ENCODE measurements around the gene ELFN2. TPM values are rescaled to one million over a fixed set of nuclear protein-coding genes. Genes with fewer than 3 reads are reported as not detected.

ELFN2 gene
- total and polyA plus RNA-seq, 9 donors: 0.01 to 0.05 (median 0.03) TPM; not detected in 5

DNA sequence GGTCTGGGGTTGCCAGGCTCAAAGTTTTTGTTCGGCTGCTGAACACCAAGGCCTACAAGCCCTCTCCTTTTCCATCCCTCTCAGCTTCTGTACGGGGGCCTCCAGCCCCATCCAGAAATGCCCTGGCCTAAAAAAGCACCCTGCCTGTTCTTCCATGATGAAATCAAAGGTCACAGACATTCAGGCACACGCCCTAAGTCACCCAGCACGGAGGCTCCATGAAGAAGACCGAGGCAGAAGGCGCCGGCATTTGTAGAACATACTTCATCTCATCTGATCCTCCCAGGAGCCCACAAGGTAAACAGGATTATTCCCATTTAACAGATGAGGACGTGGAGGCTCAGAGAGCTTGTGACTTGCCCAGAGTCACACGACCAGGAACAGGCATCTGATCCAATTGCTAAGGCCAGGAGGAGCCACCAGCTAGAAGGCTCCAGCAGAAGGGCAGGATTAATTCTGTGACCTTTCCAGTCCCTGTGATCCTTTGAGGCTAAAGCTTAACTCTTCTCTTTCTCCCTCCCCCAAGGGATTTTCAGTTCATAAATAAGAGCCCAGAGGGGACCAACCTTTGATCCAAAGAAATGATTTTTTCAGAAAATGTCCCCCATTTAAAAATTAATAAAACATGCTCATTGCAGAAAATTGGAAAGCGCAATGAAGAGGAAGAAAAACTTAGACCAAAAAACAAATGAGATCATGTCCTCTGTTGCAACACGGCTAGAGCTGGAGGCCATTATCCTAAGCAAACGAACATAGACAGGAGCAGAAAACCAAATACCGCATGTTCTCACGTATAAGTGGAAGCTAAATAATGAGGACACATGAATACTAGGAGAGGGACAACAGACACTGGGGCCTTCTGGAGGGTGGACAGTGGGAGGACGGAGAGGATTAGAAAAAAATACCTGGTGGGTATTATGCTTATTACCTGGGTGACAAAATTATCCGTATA, 106.3 kb downstream of the ELFN2 start:
- H3K9me3 ChIP-seq: no peaks in the 10 kb centered on the region
- no peak overlapping the region for H3K4me3 ChIP-seq
- no peak overlapping the region for H3K27ac ChIP-seq
- no peaks in the 10 kb centered on the region for H3K27me3 ChIP-seq
- H3K36me3 ChIP-seq: no peaks in the 10 kb centered on the region
- H3K4me1 ChIP-seq (ENCODE audit: insufficient read depth): no peaks in the 10 kb centered on the region
- TF ChIP-seq EP300 (IDR thresholded peaks at IDR 0.05) (no peak), POLR2A (IDR thresholded peaks at IDR 0.05) (no peak)
- TF ChIP-seq, protein P1, sequence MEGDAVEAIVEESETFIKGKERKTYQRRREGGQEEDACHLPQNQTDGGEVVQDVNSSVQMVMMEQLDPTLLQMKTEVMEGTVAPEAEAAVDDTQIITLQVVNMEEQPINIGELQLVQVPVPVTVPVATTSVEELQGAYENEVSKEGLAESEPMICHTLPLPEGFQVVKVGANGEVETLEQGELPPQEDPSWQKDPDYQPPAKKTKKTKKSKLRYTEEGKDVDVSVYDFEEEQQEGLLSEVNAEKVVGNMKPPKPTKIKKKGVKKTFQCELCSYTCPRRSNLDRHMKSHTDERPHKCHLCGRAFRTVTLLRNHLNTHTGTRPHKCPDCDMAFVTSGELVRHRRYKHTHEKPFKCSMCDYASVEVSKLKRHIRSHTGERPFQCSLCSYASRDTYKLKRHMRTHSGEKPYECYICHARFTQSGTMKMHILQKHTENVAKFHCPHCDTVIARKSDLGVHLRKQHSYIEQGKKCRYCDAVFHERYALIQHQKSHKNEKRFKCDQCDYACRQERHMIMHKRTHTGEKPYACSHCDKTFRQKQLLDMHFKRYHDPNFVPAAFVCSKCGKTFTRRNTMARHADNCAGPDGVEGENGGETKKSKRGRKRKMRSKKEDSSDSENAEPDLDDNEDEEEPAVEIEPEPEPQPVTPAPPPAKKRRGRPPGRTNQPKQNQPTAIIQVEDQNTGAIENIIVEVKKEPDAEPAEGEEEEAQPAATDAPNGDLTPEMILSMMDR (IDR thresholded peaks at IDR 0.05): no peak
- DNase-seq: no peak
- WGBS, 3 donors: 74 to 82% (median 79%) methylated on average over 16 of the region's 16 CpGs
- intact Hi-C loops (cut with DNase I): no loop called here

DNA sequence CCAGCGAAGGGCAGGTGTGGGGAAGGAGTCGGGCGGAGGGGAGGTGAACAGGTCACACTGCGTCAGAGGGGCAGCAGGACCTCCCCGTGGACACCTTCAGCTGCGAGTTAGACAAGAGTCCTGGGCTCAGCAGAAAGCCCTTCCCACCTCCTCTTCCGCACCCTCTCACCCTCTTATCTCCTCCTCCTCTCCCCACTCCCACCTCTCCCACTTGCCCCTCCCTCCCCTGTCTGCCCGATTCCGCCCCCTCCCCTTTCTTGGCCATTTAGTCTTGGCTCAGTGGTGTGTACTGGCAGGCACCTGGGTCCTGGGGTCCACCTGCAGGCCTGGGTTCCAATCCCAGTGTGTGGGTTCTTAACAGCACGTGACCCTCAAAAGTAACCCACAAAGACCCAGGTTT, 107.8 kb downstream of the ELFN2 start:
- no peak for DNase-seq
- no peak for TF ChIP-seq EP300 (IDR thresholded peaks at IDR 0.05)
- TF ChIP-seq, protein P1 (IDR thresholded peaks at IDR 0.05): no peak
- TF ChIP-seq POLR2A (IDR thresholded peaks at IDR 0.05): no peak
- no peaks in the 10 kb centered on the region for H3K36me3 ChIP-seq
- intact Hi-C loops (cut with DNase I): loop anchor here in 3 of 4 donors (10.0 kb wide), 4 partner anchors 105 to 1165 kb away; partner anchors contain the start of genes ELFN2 (in 1 of the 3), LGALS2 (in 1 of the 3) and MFNG (in 1 of the 3)
- H3K9me3 ChIP-seq: no peaks in the 10 kb centered on the region
- 51 to 69% (median 58%) methylated on average over 10 of the region's 10 CpGs for WGBS, 3 donors
- H3K27me3 ChIP-seq: no peaks in the 10 kb centered on the region
- no peaks in the 10 kb centered on the region for H3K4me1 ChIP-seq (ENCODE audit: insufficient read depth)
- no peak overlapping the region for H3K4me3 ChIP-seq
- H3K27ac ChIP-seq: no peak overlapping the region

DNA sequence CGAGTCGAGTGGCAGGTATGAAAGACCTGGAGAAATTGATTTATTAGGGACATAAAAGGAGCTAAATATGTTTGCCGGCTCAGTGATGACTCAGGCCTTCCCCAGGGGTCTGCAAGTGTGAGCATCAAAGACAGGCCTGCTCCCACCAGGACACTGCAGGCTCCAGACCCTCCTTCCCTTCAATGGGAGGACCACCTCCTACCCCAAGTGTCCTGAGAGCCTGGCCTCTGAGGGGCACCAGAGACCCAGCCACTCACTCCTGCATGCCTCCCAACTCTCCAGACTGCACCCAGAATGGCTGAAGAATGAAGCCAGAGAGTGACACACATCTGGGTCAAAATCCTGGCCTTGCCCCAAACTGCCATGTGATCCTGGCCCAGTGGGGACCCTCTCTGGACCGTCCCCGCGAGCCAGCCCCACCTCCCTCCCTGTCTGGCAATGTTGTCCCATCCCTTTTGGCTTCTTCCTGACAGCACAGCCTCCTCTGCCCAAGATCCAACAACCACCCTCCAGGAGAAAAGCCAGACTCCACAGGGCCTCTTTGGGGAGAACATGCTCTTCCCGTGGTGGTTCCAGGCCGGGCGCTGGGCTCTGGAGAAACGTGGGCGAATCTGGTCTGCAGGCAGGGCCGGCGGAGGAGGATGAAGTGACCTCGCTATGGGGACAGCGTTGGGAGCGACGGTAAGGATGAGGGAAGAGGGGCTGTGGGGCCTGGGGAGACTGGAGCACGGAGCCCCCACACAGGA, 108.7 kb downstream of the ELFN2 start:
- Histone ChIP-seq H3K36me3 (no peaks in the 10 kb centered on the region), H3K4me3 (no peak overlapping the region), H3K9me3 (no peaks in the 10 kb centered on the region), H3K27me3 (no peaks in the 10 kb centered on the region), H3K27ac (no peak overlapping the region), H3K4me1 (ENCODE audit: insufficient read depth) (no peaks in the 10 kb centered on the region)
- DNase-seq: no peak
- WGBS, 3 donors: 55 to 63% (median 58%) methylated on average over 18 of the region's 18 CpGs
- TF ChIP-seq, protein P1 (IDR thresholded peaks at IDR 0.05): no peak
- no peak for TF ChIP-seq POLR2A (IDR thresholded peaks at IDR 0.05)
- TF ChIP-seq EP300 (IDR thresholded peaks at IDR 0.05): no peak
- intact Hi-C loops (cut with DNase I): loop anchor here in 3 of 4 donors (10.0 kb wide), 4 partner anchors 106 to 1164 kb away; partner anchors contain the start of genes ELFN2 (in 1 of the 3), LGALS2 (in 1 of the 3) and MFNG (in 1 of the 3)

Other genes starting within 250 kb of the ELFN2 start
- 1 to 10 TPM; 4.0 to 7.7 (median 4.9) TPM for gene C1QTNF6, start 239.2 kb downstream of the ELFN2 start, total RNA-seq
- gene C1QTNF6, start 239.2 kb downstream of the ELFN2 start, polyA plus RNA-seq: 1 to 10 TPM; 6.7 to 8.5 TPM
- gene SSTR3, start 215.0 kb downstream of the ELFN2 start, total RNA-seq: 1 to 10 TPM; 1.7 to 9.2 (median 5.0) TPM
- gene SSTR3, start 215.0 kb downstream of the ELFN2 start, polyA plus RNA-seq: 1 to 10 TPM; 1.6 to 2.2 TPM
- 10 to 100 TPM in 2 of 7 donors, 1 to 10 TPM in 5; 2.3 to 18.4 (median 6.0) TPM for gene RAC2, start 183.2 kb downstream of the ELFN2 start, total RNA-seq
- 10 to 100 TPM in 1 of 2 donors, 1 to 10 TPM in 1; 3.9 to 11.0 TPM for gene RAC2, start 183.2 kb downstream of the ELFN2 start, polyA plus RNA-seq
- gene CYTH4, start 145.0 kb downstream of the ELFN2 start, total RNA-seq: 10 to 100 TPM in 2 of 7 donors, 1 to 10 TPM in 5; 2.4 to 14.5 (median 6.2) TPM
- gene CYTH4, start 145.0 kb downstream of the ELFN2 start, polyA plus RNA-seq: 1 to 10 TPM; 2.6 to 9.1 TPM
- gene MFNG, start 58.9 kb upstream of the ELFN2 start, total RNA-seq: 10 to 100 TPM in 1 of 7 donors, 1 to 10 TPM in 6; 4.4 to 11.1 (median 7.1) TPM
- gene MFNG, start 58.9 kb upstream of the ELFN2 start, polyA plus RNA-seq: 1 to 10 TPM; 4.7 to 7.1 TPM
- gene CARD10, start 91.9 kb upstream of the ELFN2 start, total RNA-seq: 10 to 100 TPM in 4 of 7 donors, 1 to 10 TPM in 3; 4.8 to 13.6 (median 10.1) TPM
- 1 to 10 TPM in 1 of 2 donors, under 1 TPM in 1; 0.72 to 7.9 TPM for gene CARD10, start 91.9 kb upstream of the ELFN2 start, polyA plus RNA-seq
- 100 to 1,000 TPM in 2 of 7 donors, 10 to 100 TPM in 5; 25.6 to 125 (median 89.7) TPM for gene CDC42EP1, start 133.0 kb upstream of the ELFN2 start, total RNA-seq
- gene CDC42EP1, start 133.0 kb upstream of the ELFN2 start, polyA plus RNA-seq: 10 to 100 TPM in 1 of 2 donors, 1 to 10 TPM in 1; 3.4 to 41.3 TPM
- 1 to 10 TPM in 2 of 7 donors, not detected in 5; 1.7 to 2.6 TPM for gene LGALS2, start 152.6 kb upstream of the ELFN2 start, total RNA-seq
- 1 to 10 TPM in 1 of 2 donors, under 1 TPM in 1; 0.35 to 2.6 TPM for gene LGALS2, start 152.6 kb upstream of the ELFN2 start, polyA plus RNA-seq
- gene GGA1, start 181.4 kb upstream of the ELFN2 start, total RNA-seq: 10 to 100 TPM; 36.8 to 64.7 (median 49.6) TPM
- gene GGA1, start 181.4 kb upstream of the ELFN2 start, polyA plus RNA-seq: 10 to 100 TPM; 24.1 to 41.9 TPM
- gene SH3BP1, start 212.2 kb upstream of the ELFN2 start, total RNA-seq: 10 to 100 TPM in 4 of 7 donors, 1 to 10 TPM in 3; 2.0 to 13.3 (median 10.9) TPM
- gene SH3BP1, start 212.2 kb upstream of the ELFN2 start, polyA plus RNA-seq: 1 to 10 TPM; 4.5 to 5.5 TPM
- 10 to 100 TPM in 6 of 7 donors, 1 to 10 TPM in 1; 9.1 to 15.9 (median 12.7) TPM for gene PDXP, start 231.2 kb upstream of the ELFN2 start, total RNA-seq
- gene PDXP, start 231.2 kb upstream of the ELFN2 start, polyA plus RNA-seq: 10 to 100 TPM in 1 of 2 donors, 1 to 10 TPM in 1; 8.1 to 13.3 TPM
- 1,000 to 10,000 TPM in 5 of 7 donors, 100 to 1,000 TPM in 2; 819 to 1,819 (median 1,125) TPM for gene LGALS1, start 248.2 kb upstream of the ELFN2 start, total RNA-seq
- gene LGALS1, start 248.2 kb upstream of the ELFN2 start, polyA plus RNA-seq: 1,000 to 10,000 TPM in 1 of 2 donors, 100 to 1,000 TPM in 1; 331 to 1,399 TPM